GM19193 (cell line): ENCODE measurements around the gene NUB1.

Experiments
- POLR2A ChIP-seq: IDR thresholded peaks from 4 replicates; pipeline ENCODE4 v1.6.1; 2011; ENCODE audit not compliant: insufficient read depth, insufficient read length; ENCODE audit errors: extremely low read depth

Gene NUB1

DNA sequence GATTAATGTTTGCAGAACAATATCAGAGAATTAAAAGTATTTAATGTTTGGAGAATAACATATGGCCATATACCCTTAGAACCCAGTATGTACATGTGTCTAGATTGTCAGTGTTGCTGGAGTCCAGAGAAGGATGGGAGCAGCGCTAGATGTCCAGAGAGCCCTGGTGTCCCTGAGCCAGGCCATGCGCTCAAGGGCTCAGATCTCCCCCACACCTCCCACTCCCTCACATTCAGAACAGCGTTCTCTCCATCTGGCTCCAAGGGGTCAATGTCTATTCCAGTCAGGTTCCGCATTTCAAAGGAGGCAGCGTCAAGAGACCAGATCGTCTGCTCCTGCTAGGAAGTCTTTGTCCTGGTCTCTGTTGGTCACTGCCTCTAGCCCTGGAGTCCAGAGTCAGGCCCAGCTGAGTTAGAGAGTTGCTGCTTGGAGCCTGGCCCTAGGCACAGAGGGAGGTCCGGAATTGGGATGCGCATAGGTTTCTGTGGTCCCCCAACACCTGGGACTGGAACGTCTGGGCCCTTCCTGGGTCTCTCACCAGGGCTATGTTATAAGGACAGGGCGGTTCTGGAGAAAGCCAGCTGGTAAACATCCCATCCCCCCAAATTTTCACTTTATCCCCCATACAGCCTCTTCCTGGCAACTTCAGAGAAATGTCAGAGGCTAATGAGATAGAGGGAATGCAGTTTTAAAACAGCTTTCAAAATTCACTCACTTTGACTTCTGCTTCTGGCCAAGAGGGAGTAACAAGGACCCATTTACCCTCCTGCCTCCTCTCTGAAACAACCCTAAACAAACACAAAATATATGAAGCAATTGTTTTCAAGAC, 74.7 kb downstream of the NUB1 start:
- TF ChIP-seq POLR2A = no peak

GRCh38 chr7:151416941-151417315, 75.3 kb downstream of the NUB1 start:
- TF ChIP-seq POLR2A = no peak

GRCh38 chr7:151420144-151420543, 78.5 kb downstream of the NUB1 start:
- TF ChIP-seq POLR2A = no peak

GRCh38 chr7:151422212-151422611, 80.6 kb downstream of the NUB1 start:
- TF ChIP-seq POLR2A = no peak

- no peak for TF ChIP-seq POLR2A
These were observed 81.6 kb downstream of the NUB1 start for GRCh38 chr7:151423226-151423625.

DNA sequence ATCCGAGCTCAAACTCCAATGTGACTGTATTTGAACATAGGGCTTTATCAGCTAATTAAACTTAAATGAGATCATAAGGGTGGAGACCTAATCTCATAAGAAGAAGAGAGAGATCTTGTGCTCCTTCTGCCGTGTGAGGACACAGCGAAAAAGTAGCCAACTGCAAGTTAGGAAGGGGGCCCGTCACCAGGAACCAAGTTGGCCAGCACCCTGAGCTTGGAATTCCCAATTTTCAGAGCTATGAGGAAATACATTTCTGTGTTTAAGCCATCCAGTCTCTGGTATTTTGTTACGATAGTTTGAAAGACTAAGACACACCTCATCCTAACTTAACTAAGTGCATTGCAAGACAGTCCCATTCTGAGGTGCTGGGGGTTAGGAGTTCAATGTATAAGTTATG, 82.3 kb downstream of the NUB1 start:
- no peak for TF ChIP-seq POLR2A

- TF ChIP-seq POLR2A = no peak
These were observed 83.2 kb downstream of the NUB1 start for GRCh38 chr7:151424799-151425198.

GRCh38 chr7:151425670-151426440, 84.2 kb downstream of the NUB1 start:
- no peak for TF ChIP-seq POLR2A

DNA sequence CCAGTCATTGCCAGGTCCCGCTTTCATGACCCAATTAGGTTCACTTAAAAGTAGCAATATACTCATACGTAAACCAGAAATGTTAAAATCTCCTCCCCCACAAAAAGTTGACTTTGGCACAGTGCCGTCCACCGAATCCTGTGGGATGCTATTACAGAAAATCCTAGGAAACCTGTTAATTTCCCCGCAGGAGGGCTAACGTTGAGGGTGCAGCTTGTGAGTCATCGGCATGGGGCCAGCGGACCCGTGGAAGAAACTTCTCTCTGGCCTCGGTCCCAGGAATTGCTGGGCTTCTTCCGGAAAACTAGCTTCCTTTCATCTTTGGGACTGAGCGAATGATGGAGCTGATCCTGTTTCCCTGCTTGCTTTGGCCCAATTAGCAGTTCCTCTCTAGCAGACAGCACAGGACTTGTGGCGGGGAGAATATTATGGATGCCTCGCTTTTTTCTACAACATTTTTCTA, 84.9 kb downstream of the NUB1 start:
- no peak for TF ChIP-seq POLR2A

GRCh38 chr7:151426904-151427704, 85.5 kb downstream of the NUB1 start:
- no peak for TF ChIP-seq POLR2A

DNA sequence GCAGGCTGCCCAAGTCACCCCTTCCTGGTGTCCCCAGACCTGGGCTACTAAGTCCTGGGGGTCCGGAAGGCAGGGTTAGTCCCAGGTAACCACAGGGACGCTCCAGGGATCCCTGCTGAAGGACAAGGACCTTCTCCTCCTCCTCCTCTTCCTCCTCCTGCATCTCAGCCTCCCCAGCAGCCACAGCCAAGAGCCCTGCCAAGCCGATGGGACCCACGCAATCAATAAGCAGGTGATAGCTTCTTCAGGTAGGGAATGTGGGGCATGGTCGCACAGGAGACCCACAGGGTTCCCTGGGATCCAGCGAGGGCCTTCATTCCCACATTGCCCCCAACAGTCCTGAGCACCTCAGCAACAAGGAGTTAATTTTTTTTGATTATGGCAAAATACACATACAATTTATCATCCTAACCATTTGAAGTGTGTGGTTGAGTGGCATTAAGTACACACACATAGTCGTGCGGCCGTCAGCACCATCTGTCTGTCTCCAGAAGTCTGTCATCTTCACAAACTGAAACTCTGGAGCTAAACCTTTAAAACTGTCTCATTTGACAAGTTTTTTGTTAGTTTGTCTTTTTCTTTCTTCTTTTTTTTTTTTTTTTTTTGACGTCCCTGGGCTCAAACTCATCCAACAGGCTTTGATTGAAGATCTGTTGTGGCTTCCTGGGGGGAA, 86.2 kb downstream of the NUB1 start:
- no peak for TF ChIP-seq POLR2A
